Choroid plexus epithelial cell (primary cell): Measurements from ENCODE around the gene ZNF451.

Experiments used
- DNase-seq: peaks from one replicate; pipeline ENCODE4 v3.0.0-alpha.2; 2010; ENCODE audit warnings: low read depth
- H3K4me3 ChIP-seq: 2 replicates; pipeline ENCODE4 v1.5.1; 2011; ENCODE audit warnings: low read depth, mild to moderate bottlenecking, control low read depth, low read length, moderate library complexity
- TF ChIP-seq, protein P1 (sequence below): conservative IDR thresholded peaks from 2 replicates; pipeline ENCODE4 v1.5.1; 2011; ENCODE audit warnings: low read depth, mild to moderate bottlenecking, control low read depth, inconsistent platforms, low read length, moderate library complexity

The ZNF451 gene

GRCh38 chr6:57217270-57217669 lies 127.3 kb downstream of the ZNF451 start:
- DNase-seq = no peak
- no peak overlapping the region for H3K4me3 ChIP-seq
- TF ChIP-seq, protein P1, sequence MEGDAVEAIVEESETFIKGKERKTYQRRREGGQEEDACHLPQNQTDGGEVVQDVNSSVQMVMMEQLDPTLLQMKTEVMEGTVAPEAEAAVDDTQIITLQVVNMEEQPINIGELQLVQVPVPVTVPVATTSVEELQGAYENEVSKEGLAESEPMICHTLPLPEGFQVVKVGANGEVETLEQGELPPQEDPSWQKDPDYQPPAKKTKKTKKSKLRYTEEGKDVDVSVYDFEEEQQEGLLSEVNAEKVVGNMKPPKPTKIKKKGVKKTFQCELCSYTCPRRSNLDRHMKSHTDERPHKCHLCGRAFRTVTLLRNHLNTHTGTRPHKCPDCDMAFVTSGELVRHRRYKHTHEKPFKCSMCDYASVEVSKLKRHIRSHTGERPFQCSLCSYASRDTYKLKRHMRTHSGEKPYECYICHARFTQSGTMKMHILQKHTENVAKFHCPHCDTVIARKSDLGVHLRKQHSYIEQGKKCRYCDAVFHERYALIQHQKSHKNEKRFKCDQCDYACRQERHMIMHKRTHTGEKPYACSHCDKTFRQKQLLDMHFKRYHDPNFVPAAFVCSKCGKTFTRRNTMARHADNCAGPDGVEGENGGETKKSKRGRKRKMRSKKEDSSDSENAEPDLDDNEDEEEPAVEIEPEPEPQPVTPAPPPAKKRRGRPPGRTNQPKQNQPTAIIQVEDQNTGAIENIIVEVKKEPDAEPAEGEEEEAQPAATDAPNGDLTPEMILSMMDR = no peak
